Activated naive CD4-positive, alpha-beta T cell treated with Interleukin-2 at 50 U/mL for 16 hours (primary cell): ENCODE results near the gene UCP2.

Experiments used
- DNase-seq: peaks from one replicate; pipeline ENCODE4 v3.0.0-alpha.2; 2020

The UCP2 gene

GRCh38 chr11:73969091-73969490 lies 13.6 kb downstream of the UCP2 start:
- no peak for DNase-seq

DNA sequence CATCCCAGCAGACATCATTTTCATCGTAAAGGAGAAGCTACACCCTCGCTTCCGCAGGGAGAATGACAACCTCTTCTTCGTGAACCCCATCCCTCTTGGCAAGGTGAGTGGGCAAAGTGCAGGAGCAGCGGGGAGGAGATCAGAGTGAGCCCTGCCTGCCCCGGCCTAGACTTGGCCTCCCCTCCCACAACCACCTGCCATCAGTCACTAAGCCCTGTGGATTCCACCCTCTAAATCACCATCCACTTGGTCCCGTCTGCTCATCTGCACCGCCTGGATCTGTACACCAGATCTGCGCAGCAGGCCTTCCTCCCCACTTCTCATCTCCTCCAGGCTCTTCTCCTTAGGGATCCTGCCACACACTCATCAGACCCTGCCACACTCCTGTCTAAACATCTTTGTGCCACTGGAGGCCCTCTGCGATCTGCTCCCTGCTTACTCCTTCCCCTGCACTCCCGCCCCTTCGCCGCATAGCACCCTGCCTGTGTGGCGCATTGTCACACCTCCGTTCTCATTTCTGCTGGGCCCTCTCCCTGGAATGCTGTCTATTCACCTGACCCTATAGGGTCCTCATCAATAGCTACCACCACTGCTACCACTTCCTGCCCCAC lies 14.2 kb downstream of the UCP2 start:
- no peak for DNase-seq

DNA sequence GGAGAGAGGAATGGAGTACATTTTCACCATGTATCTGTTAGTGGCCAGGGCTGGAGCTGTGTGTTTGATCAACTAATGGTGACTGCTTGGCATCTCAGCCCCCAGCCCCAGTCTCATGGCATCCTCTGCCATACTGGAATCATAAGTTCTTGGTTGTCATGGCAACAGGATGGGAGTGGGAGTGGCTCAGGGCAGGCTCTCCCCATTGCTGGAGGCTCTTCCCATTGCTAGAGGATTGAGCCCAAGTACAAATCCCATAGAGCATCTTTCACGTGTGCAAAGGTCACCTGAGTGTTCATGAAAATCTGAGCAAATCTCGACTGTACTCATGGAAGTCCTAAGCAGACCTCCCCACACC lies 16.9 kb downstream of the UCP2 start:
- DNase-seq, result no peak

GRCh38 chr11:73965076-73965763 lies 17.4 kb downstream of the UCP2 start:
- DNase-seq, result no peak

DNA sequence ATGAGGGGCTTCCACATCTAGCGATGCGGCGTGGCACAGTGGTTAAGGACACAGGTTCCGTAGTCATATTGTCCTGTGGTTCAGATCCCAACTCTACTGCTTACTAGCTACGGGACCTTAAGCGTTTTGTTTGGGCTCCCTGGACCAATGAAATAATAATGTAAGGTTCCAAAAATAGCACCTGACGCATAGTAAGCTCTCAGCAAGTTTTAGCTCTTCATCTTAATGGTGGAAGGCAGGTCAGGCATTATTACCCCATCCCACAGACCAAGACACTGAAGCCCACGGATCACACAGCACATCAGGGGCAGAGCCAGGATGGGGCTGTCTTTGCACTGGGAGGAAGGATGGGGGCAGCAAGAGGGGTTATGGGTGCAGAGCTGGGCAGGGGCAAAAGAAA lies 18.8 kb downstream of the UCP2 start:
- DNase-seq, result no peak

- DNase-seq, result no peak
These were observed 20.4 kb downstream of the UCP2 start for GRCh38 chr11:73962101-73962705.

DNA sequence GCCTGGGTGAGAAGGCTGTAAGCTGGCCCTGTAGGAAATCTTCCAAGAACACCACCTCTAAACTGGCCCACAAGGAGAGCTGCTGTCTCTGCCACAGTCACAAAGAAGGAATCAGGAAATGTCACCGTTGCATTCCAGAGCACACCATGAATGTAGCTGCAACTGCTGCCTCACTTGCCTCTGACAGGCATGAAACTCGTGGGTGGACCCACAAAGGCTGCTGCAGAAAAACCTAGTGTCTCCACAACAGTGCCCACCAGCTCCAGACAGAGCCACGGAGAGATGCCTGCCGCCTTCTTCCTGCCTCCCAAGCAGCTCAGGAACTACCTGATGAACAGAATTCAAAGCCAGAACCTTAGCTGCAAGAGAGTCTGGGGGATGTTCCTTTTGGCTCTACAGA lies 21.3 kb downstream of the UCP2 start:
- DNase-seq, result no peak

GRCh38 chr11:73958521-73959141 lies 24.0 kb downstream of the UCP2 start:
- DNase-seq, result no peak

DNA sequence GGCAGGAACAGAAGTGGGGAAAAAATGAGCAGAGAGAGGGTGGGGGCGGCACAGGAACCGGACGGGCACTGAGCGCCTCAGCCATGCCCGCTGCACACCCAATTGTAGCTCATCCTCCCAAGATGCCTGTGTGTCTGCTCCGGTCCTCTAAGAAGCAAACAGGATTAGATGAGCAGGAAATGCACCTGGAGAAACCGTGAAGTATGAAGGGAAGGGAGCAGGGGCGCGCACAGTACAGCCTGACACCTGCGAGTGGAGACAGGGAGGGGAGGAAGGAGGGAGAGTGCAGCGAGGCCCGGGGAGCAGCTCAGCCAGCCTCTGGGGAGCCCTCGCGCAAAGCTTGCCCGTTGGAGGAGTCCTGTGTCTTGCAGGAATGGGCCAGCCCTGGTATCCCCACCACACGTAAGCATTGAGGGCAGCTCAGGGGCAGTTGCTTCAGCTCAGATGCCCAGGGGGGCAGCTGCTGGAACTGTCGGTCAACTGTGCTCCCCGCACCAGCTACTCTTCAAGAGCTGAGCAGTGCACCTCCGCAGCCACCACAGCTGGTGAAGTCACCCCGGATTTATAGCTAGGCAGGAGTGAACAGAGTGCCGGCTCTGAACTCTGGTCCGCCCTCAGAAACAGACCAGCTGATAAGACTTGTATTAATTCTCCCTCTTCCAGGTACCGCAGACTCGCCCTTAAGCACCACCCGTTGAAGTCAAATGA lies 24.8 kb downstream of the UCP2 start:
- no peak for DNase-seq

GRCh38 chr11:73956876-73957653 lies 25.6 kb downstream of the UCP2 start:
- no peak for DNase-seq

- DNase-seq, result no peak
These were observed 30.8 kb downstream of the UCP2 start for GRCh38 chr11:73951797-73952196.

GRCh38 chr11:73950869-73951710 lies 31.6 kb downstream of the UCP2 start, which contains the start of gene DNAJB13:
Gene DNAJB13, plus strand, starts transcription at chr11:73951026. Its CDS starts 44 bp downstream, at chr11:73951070.
- no peak for DNase-seq

DNA sequence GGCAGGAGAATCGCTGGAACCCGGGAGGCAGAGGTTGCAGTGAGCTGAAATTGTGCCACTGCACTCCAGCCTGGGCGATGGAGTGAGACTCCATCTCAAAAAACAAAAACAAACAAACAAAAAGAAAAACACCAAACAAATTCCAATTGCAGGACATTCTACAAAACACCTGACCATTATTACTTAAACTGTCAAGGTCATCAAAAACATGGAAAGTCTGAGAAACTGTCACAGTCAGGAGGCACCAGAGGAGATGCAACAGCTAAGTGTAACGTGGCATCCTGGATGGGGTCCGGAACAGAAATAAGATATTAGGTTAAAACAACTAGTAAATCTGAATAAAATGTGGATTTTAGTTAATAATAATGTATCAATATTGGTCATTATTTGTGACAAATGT lies 32.7 kb downstream of the UCP2 start:
- no peak for DNase-seq

DNA sequence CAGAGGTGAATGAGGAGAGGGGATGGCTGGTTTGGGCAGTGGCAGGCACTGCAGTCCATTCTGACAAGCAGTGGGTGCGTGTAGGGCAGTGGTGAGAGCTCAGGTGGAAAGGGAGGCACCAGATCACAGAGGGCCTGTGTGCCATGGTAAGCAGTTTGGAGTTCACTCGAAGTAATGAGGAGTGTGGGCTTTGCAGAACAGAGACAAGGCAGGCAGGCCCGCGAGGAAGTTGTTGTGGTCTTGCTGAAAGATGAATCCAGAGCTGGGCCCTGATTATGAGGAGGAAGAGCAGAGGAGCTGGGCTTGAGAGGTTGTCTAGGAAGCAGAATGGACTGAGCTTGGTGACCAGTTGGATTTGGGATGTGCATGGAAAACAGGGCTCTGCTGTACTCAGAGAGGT lies 33.4 kb downstream of the UCP2 start:
- DNase-seq, result no peak

- no peak for DNase-seq
These were observed 35.7 kb downstream of the UCP2 start for GRCh38 chr11:73946798-73947458.

DNA sequence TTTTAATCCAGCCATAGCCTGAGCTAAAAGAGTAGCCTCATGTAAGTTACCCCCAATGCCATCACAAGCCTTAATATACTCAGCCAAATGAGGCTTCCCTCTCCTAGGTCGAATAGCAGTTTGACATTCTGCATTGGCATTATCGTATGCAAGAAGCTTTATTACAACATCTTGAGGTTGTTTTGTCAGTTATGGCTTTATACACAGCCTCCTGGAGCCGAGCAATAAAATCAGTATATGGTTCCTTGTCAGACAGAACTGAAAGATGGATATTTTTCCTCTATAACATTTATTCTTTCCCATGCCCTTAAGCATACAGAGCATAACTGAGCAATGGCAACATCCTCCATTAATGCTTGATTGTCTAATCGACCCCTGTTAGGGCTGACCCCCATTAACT lies 37.2 kb downstream of the UCP2 start:
- DNase-seq, result no peak

- DNase-seq, result no peak
These were observed 37.7 kb downstream of the UCP2 start for GRCh38 chr11:73944901-73945300.

DNA sequence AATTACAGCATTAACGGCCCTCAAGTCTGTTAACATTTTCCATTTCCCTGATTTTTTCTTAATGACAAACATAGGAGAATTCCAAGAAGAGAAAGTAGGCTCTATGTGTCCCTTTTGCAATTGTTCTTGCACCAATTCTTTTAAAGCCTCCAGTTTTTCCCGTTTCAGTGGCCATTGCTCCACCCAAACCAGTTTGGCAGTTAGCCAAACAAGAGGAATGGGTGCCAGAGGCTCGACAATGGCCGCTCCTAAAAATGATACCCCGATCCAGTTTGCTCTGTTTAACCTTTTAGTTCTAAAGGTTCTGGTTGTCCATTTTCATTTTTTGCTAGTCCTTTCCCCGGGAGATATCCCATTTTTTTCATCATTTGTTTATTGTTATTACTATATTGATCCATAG lies 38.6 kb downstream of the UCP2 start:
- no peak for DNase-seq

DNA sequence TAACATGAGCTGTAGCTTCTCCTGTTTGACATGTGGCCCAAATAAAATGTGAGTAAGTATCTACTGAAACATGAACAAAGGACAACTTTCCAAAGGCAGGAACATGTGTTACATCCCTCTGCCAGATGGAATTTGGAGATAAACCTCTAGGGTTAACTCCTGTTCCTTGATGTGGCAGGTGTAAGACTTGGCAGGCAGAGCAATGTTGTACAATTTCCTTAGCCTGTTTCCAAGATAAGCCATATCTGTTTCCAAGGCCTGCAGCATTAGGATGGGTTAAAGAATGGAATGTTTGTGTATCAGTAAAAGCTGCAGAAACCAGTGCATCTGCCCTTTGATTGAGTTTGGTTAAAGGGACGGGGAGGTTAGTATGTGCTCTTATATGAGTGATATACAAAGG lies 40.6 kb downstream of the UCP2 start:
- DNase-seq, result no peak

DNA sequence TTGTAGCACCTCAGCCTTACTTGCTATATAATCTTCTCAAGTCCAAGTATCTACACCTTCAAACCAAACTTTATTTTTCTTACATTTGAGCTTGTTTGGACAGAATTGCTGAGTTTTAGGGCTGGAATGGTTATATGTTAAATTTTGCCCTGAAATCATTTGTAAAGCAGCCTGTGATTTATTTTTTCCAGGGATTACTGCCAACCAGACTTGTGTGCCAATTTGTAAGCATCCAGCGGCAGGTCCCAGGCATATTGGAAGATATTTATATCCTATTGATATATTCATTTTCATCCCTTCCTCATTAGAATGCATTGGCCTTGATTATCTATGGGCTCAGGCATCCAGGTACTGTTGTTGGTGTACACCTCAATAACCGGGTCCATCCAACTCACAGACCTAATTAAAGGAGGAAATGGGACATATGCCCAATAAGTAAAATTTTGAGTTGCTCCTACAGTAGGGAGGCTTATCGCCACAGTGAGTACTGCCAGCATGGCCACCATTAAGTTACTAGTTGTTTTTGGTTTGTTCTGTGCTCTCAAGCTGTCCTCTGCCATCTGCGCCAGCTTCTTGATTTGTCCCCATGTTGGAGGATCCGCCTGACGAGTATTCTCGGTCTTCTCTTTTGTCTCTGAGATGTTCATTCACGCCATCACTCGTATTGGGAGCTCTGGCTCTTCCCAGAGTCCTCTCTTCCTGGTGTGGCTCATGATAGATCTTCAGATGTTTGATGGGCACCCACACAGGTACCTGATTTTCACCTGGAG lies 41.7 kb downstream of the UCP2 start:
- DNase-seq, result no peak
